ENCODE data around the gene PLXNA3. TPM values are rescaled to one million over a fixed set of nuclear protein-coding genes. Genes with fewer than 3 reads are reported as not detected.

The PLXNA3 gene
- total RNA-seq, 1 experiment from 2014 or later: 89.3 TPM

GRCh38 chrX:154481911-154482601, 24.0 kb downstream of the PLXNA3 start:
- H3K36me3 ChIP-seq (ENCODE audit: control insufficient read depth in 1 of 2, insufficient read depth in 2 of 2, low read length in 2 of 2): peaks cover 0 to 10% of the 10 kb centered on the region in 2 experiments; a peak in 1 of 4 replicates
- no peak overlapping the region for H3K4me3 ChIP-seq (replicated peaks in 1 of 2; ENCODE audit: low read depth in 1 of 2, low read length in 2 of 2)
- H3K9me3 ChIP-seq (ENCODE audit: control insufficient read depth in 1 of 2, insufficient read depth in 1 of 2, low read depth in 1 of 2, low read length in 2 of 2): no peaks in the 10 kb centered on the region
- H3K27ac ChIP-seq (ENCODE audit: low read depth, low read length): no peak overlapping the region
- H3K27me3 ChIP-seq (ENCODE audit: insufficient read depth, low read length): no peaks in the 10 kb centered on the region
- H3K79me2 ChIP-seq (ENCODE audit: insufficient read depth, low read length): peaks cover 15% of the 10 kb centered on the region
- H4K20me1 ChIP-seq (ENCODE audit: insufficient read depth): no peaks in the 10 kb centered on the region
- TF ChIP-seq MAX (IDR thresholded peaks at IDR 0.05) (no peak), TCF7L2 (IDR thresholded peaks at IDR 0.05; ENCODE audit: borderline replicate concordance, extremely low read depth, insufficient read depth, insufficient read length) (no peak), EGR1 (IDR thresholded peaks at IDR 0.05; ENCODE audit: low read depth) (no peak), FOSL1 (IDR thresholded peaks at IDR 0.05; ENCODE audit: low read depth) (no peak), YY1 (IDR thresholded peaks at IDR 0.05; ENCODE audit: extremely low read depth, insufficient replicate concordance, low read depth, low read length) (no peak), POLR2A (IDR thresholded peaks at IDR 0.05; ENCODE audit: borderline replicate concordance, extremely low read depth, insufficient read depth, insufficient read length) (no peak), POLR2AphosphoS5 (IDR thresholded peaks at IDR 0.05; ENCODE audit: low read depth, low read length) (no peak), ZFX (IDR thresholded peaks at IDR 0.05) (no peak), ZNF274 (IDR thresholded peaks at IDR 0.05; ENCODE audit: low read depth, low read length) (no peak), CBX3 (IDR thresholded peaks at IDR 0.05; ENCODE audit: low read depth) (no peak), SP1 (IDR thresholded peaks at IDR 0.05; ENCODE audit: low read depth) (no peak), RAD21 (IDR thresholded peaks at IDR 0.05; ENCODE audit: low read depth) (no peak), ATF3 (IDR thresholded peaks at IDR 0.05) (no peak), SRF (IDR thresholded peaks at IDR 0.05; ENCODE audit: low read depth) (no peak), ZBTB33 (IDR thresholded peaks at IDR 0.05; ENCODE audit: extremely low read depth, insufficient replicate concordance, low read length) (no peak), JUND (IDR thresholded peaks at IDR 0.05) (no peak), CEBPB (IDR thresholded peaks at IDR 0.05; ENCODE audit: low read depth) (no peak)
- no TSS peak for BruUV-seq (replicated peaks)
- intact Hi-C loops (cut with micrococcal nuclease): no loop called here
- no peak for DNase-seq (ENCODE audit: low read depth, low spot score)
- peaks cover 10 to 31% of the 10 kb centered on the region in 2 experiments for H3K4me1 ChIP-seq (ENCODE audit: control insufficient read depth in 1 of 2, insufficient read depth in 2 of 2, low read length in 2 of 2)
- no peak for ATAC-seq
- H3K9ac ChIP-seq (ENCODE audit: low read length): no peak overlapping the region
- ChIA-PET POLR2A (interaction anchor here (0.9 to 1.4 kb wide), 2 partner anchors 8 to 10 kb away, joined by 3 to 4 read pairs; partner anchors contain the start of gene SLC10A3), RAD21 (ENCODE audit: low non-redundant PET in 1 of 2, low total read pairs in 2 of 2, uncharacterized antibody in 2 of 2, unreplicated experiment in 2 of 2) (no interaction called here), CTCF (no interaction called here)
- no peaks in the 10 kb centered on the region for H3K9me2 ChIP-seq (ENCODE audit: insufficient read depth)
- H3K4me2 ChIP-seq (ENCODE audit: low read length): no peak overlapping the region
- no peak overlapping the region for H2AFZ ChIP-seq (ENCODE audit: low read depth, low read length, poor library complexity, severe bottlenecking)
